Activated T-cell treated with anti-CD3 and anti-CD28 coated beads for 48 hours (primary cell): ENCODE results near the gene KDR.

ENCODE experiments used
- DNase-seq: peaks from one replicate; pipeline ENCODE4 v3.0.0-alpha.2; 2020; ENCODE audit warnings: low read depth

Gene KDR

GRCh38 chr4:55125087-55125721 is at the start of gene KDR:
Gene KDR (minus strand): TSS chr4:55125595. CDS start chr4:55125293, 302 bp downstream.
- DNase-seq: no peak

- no peak for DNase-seq
These were observed 48.2 kb upstream of the KDR start for GRCh38 chr4:55173580-55173979.

- no peak for DNase-seq
These were observed 47.4 kb upstream of the KDR start for GRCh38 chr4:55172694-55173287.

- no peak for DNase-seq
These were observed 45.1 kb upstream of the KDR start for GRCh38 chr4:55170462-55170861.

GRCh38 chr4:55169352-55169961 is 44.1 kb upstream of the KDR start:
- DNase-seq: no peak

- no peak for DNase-seq
These were observed 37.0 kb upstream of the KDR start for GRCh38 chr4:55162396-55162795.

- DNase-seq: no peak
These were observed 36.3 kb upstream of the KDR start for GRCh38 chr4:55161739-55162138.

GRCh38 chr4:55159851-55160250 is 34.5 kb upstream of the KDR start:
- DNase-seq: no peak

- DNase-seq: no peak
These were observed 33.6 kb upstream of the KDR start for GRCh38 chr4:55158957-55159356.

GRCh38 chr4:55157559-55158277 is 32.3 kb upstream of the KDR start:
- no peak for DNase-seq

- DNase-seq: no peak
These were observed 29.5 kb upstream of the KDR start for GRCh38 chr4:55154933-55155332.

- no peak for DNase-seq
These were observed 29.0 kb upstream of the KDR start for GRCh38 chr4:55154290-55154880.

- no peak for DNase-seq
These were observed 18.5 kb upstream of the KDR start for GRCh38 chr4:55143858-55144257.

- DNase-seq: no peak
These were observed 13.0 kb upstream of the KDR start for GRCh38 chr4:55138367-55138766.

GRCh38 chr4:55136634-55137033 is 11.2 kb upstream of the KDR start:
- DNase-seq: no peak

GRCh38 chr4:55133951-55134350 is 8.6 kb upstream of the KDR start:
- no peak for DNase-seq

- no peak for DNase-seq
These were observed 7.4 kb upstream of the KDR start for GRCh38 chr4:55132775-55133174.

GRCh38 chr4:55127521-55127920 is 2.1 kb upstream of the KDR start:
- no peak for DNase-seq

GRCh38 chr4:55127053-55127452 is 1.7 kb upstream of the KDR start:
- no peak for DNase-seq

GRCh38 chr4:55125763-55126541 is 557 bp upstream of the KDR start:
- no peak for DNase-seq

- DNase-seq: no peak
These were observed 896 bp downstream of the KDR start for GRCh38 chr4:55124322-55125076.
